GM18861 (cell line): ENCODE results near the gene PLOD2.

Experiments used
- ATAC-seq: cut with Tn5 transposase; IDR thresholded peaks from one replicate; pipeline ENCODE4 v1.9.1; 2021; ENCODE audit not compliant: unreplicated experiment

PLOD2 gene

GRCh38 chr3:146166826-146167225, 5.8 kb upstream of the PLOD2 start:
- ATAC-seq: no peak

- ATAC-seq: no peak
Observed at GRCh38 chr3:146166415-146166821, 5.4 kb upstream of the PLOD2 start.

DNA sequence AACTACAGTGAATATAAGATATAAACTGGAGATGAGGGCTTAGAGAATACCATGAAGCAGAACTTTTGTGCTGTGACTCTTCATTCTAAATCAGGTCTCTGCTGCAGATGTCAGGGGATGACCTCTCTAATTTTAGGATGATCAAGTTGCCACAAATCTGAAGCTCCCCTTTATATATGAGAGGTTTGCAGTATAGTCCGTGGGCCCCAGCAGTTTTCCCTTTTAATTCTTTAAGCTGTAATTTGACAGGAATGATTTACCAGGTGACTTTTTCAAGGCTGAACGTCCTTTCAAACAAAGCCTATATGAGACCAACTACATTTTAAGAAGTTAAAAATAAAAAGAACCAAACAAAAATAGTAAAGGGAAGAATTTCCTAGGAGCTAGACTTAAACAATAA, 4.9 kb upstream of the PLOD2 start:
- no peak for ATAC-seq

- no peak for ATAC-seq
Observed at GRCh38 chr3:146164971-146165769, 4.2 kb upstream of the PLOD2 start.

- ATAC-seq: no peak
Observed at GRCh38 chr3:146164506-146164905, 3.5 kb upstream of the PLOD2 start.

DNA sequence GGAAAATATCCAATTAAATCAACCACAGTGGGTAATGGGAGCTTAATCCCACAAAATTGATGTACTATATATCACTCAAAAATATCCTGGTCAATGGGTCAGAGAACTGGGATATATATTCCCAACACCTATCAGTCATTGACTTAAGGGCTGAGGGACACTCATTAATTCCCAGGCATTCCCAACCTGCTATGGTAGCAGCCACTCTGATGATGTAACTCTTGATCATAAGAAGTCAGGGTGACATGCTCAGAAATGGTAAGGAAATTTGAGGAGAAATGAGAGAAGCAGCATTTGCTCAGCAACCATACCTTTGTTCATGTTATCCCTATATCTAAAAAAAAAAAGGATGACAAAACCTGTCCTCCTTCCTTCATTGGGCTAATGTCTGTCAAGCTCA, 3.1 kb upstream of the PLOD2 start:
- no peak for ATAC-seq

DNA sequence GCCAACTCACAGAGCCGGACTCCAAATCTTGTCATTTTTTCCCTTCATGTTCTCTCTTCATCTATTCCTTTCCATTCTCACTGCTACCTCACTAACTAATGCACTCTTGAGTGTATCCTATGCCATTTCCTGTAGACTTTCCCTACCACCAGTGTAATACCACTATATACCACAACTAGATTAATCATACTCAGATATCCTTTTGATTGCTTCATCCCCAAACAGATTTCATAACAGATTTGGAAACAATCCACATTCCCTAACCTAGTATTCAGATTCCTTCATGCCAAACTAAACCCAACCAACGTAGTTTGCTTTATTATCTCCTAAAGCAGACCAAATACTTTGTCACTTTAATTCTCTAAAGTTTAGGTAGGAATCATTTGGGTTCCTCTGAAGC, 2.6 kb upstream of the PLOD2 start:
- no peak for ATAC-seq

- no peak for ATAC-seq
Observed at GRCh38 chr3:146162561-146162960, 1.6 kb upstream of the PLOD2 start.

DNA sequence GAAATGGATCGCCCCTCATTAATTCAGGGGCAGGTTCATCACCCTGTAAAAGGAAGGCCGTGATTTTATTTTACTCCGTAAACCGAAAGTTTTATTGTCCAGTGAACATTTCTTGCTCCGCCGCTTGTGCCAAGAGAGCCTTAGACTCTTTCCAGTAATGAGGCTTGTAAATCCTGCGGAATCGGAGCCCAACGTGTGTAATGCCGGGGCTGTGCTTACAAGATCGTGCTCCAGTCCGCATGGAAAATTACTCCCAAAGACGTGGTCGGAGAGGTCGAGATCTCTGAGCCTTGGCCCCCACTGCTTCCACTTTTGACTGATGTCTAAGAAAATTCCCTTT, 649 bp upstream of the PLOD2 start:
- no peak for ATAC-seq

DNA sequence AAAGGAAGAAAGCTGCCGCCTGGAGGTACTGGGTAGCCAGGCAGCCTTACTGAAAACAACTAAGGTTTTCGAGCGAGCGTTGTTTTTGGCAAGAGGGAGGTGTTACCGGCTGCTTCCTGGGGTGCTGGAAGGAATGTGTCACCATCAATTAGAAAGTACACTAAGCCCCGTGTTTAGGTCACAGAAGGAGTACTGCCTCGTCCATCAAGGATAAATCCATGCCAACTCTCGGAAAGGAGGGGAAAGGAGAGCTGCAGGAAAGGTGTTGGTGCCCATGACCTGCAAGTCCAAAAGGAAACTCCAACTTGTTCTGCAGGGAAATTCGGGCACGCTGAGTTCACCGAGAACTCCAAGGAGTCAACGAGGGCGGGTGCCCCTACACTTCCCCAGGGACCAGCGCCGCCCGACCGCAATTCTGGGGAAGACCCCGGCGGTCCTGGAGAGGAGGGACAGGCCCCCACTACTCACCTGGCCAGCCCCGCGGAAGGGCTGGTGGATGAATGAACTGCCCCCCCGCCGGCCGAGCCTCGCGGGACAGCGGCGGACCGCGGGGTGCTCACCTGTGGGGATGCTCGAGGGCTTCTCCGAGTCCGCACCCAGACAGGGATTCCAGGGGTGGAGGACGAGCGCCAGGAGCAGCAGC, 542 bp downstream of the PLOD2 start:
- ATAC-seq: no peak

DNA sequence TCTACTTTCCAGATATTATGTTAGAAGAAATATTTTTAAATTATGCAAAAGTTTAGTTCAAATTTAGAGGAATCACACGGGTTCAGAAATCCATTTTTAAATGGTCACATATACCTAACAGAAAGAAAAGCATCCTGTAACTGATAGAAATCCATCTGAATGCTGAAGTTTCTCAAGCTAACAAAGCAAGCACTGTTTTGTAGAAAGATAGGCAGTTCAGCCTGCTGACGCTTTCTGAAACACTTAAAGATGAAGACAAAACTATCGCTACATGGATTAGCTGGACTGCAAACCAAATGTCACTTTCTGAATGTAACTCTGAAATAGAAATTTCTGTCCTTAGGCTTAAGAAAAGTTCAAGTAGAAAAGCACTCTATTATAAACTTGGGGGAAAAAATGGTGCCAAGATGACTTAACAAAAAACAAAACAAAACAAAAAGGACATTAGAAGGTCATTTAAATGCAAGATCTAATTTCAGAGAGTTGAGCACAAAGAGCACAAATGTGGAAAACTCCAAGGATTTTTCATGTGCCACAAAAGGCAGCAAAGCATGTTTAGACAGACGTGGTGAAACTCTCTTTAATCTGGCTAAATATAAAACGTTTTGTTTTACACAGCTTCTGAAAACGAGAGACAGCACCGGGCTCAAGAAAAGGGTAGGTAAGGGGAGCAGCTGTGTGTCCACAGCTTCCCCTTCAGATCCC, 1.2 kb downstream of the PLOD2 start:
- ATAC-seq: no peak

DNA sequence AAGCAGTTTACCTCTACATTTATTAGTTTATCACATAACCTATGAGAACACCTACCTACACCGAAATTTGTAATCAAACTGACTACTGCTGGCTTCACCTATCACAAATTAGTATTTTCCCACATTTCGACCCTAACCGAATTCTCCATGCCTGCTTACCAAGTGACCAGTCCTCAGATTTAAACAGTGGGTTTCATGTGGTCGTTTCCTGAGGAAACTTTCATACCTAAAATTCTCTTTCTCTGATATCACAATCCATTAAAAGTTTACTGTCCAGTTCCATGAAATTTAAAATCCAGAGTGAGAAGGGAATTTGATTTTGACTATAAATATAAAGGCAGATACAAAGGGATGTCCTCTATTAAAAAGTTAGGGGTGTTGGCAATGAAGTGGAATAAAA, 1.9 kb downstream of the PLOD2 start:
- ATAC-seq: no peak

- no peak for ATAC-seq
Observed at GRCh38 chr3:146157325-146158060, 3.5 kb downstream of the PLOD2 start.

DNA sequence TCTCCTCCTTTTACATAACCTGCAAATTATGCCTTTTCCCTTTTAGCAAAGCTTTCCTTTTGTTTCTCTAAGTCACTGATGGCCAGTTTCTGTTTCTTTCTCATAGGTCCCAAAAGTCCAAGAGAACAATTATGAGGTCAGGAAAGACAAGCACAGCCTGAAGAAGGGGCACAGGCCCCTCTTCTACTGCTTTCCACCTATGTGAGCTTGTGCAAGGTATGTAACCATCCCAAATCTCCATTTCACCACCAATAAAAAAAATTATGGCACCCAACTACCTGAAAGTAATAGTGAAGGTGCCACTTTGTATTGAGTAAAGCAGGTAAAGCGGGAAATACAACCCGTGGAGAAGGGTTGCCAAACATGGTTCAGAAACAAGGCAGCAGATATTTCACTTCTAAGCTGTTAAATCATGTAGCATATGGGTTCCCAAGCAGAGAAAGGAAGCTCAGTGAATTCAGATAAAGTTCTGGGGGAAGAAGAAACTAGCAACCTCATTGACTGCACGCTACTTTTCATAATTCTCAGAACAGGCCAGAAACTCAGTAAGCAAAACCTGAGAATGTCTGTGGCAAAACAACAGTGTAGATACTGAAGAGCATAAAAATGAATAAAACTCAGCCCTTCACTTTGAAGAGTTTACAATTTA, 4.2 kb downstream of the PLOD2 start:
- no peak for ATAC-seq

- no peak for ATAC-seq
Observed at GRCh38 chr3:146156095-146156494, 4.9 kb downstream of the PLOD2 start.

DNA sequence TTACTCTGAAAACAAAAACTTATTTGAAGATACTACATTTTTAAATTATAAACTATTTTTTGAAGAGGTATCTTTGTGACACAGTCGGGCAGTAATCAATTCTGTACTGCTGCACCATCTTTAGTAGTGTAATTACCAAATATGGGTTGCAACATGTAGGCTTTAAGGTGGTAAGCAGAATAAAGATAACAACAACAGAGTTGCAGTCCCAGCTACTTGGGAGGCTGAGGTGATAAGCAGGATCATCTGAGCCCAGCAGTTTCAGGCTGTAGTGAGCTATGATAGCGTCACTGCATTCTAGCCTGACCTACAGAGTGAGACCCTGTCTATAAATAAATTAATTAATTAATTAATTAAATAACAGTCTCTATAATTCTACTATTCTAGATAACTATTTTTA, 6.0 kb downstream of the PLOD2 start:
- ATAC-seq: no peak

DNA sequence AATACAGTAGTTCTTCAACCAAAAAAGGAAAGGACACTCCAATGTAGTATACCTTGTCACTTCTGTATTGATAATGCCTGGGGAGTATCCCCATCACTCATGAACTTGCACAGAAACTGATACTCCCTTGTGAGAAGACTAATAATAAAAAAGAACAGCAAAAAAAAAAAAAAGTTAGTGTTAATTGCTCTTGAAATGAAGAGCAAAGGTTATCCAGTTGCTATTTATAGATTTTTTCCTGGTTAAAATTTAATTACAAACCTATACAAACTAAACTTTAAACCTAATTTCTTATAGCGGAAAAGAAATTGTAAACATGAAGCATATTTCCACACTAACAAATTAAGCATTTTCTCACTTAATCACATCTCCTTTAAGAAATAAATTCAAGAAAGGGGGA, 6.7 kb downstream of the PLOD2 start:
- no peak for ATAC-seq

GRCh38 chr3:146153429-146153828, 7.6 kb downstream of the PLOD2 start:
- ATAC-seq: no peak

GRCh38 chr3:146152834-146153233, 8.2 kb downstream of the PLOD2 start:
- ATAC-seq: no peak

- ATAC-seq: no peak
Observed at GRCh38 chr3:146148468-146148931, 12.5 kb downstream of the PLOD2 start.

DNA sequence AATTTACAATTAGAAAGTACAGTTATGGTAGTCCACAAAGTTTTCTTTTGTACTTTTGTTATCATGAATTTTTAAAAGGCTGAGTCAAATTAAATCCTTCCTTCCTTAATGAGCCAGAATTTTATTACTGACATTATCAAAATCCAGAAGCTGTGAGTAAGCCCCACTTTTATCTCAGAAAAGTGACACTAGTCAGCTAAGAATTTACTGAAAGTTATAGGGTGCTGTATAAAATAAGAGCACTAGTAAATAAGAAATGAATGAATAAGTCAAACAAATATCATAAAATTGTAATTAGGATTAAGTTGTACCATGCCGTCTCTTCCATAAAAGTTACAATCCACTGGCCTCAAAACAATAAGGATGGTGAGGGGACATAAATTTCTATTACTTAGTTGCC, 15.3 kb downstream of the PLOD2 start:
- ATAC-seq: no peak
